Progenitor cell of endocrine pancreas (in vitro differentiated cells): ENCODE results near the gene ACD. TPM values are rescaled to one million over a fixed set of nuclear protein-coding genes. Genes with fewer than 3 reads are reported as not detected.

Experiments used
- DNase-seq: peaks from one replicate; pipeline ENCODE4 v3.0.0; 2021; ENCODE audit warnings: low spot score; ENCODE audit not compliant: unreplicated experiment
- H3K27ac Mint-ChIP-seq: 2 replicates; pipeline ENCODE4 v1.8.0; 2021; ENCODE audit warnings: mild to moderate bottlenecking, moderate library complexity, mixed read lengths
- H3K27me3 Mint-ChIP-seq: 2 replicates; pipeline ENCODE4 v1.8.0; 2021; ENCODE audit warnings: mixed read lengths
- H3K36me3 Mint-ChIP-seq: 2 replicates; pipeline ENCODE4 v1.8.0; 2022; ENCODE audit warnings: mixed read lengths; ENCODE audit not compliant: insufficient read depth
- H3K4me1 Mint-ChIP-seq: 2 replicates; pipeline ENCODE4 v1.8.0; 2021; ENCODE audit warnings: low read depth, mixed read lengths
- H3K4me3 Mint-ChIP-seq: 2 replicates; pipeline ENCODE4 v1.8.0; 2021; ENCODE audit warnings: low read depth, mild to moderate bottlenecking, moderate library complexity, mixed read lengths
- H3K9me3 Mint-ChIP-seq: 2 replicates; pipeline ENCODE4 v1.8.0; 2021; ENCODE audit warnings: low read depth, mixed read lengths
- CTCF ChIP-seq: fragments of 200-600 bp; sonication (generic); IDR thresholded peaks from one replicate; pipeline ENCODE4 v1.5.0; 2021; ENCODE audit warnings: antibody characterized with exemption, mild to moderate bottlenecking; ENCODE audit not compliant: unreplicated experiment
- total RNA-seq: library from RNA; stranded (reverse); gene quantifications from 2 replicates; pipeline ENCODE4 v1.2.1, GENCODE V29; 2021

The ACD gene
- total RNA-seq, 1 donor from 2014 or later = 32.7 TPM

- Mint-ChIP-seq H3K27ac (no peak overlapping the region), H3K9me3 (no peaks in the 10 kb centered on the region), H3K4me3 (no peak overlapping the region), H3K27me3 (no peaks in the 10 kb centered on the region), H3K4me1 (no peaks in the 10 kb centered on the region), H3K36me3 (no peaks in the 10 kb centered on the region)
- DNase-seq = no peak
- no peak for TF ChIP-seq CTCF
Measured at GRCh38 chr16:67675999-67676398, 15.9 kb upstream of the ACD start.

GRCh38 chr16:67675579-67675935 lies 15.5 kb upstream of the ACD start:
- DNase-seq = no peak
- Mint-ChIP-seq H3K36me3 (no peaks in the 10 kb centered on the region), H3K27ac (no peak overlapping the region)

GRCh38 chr16:67674851-67675578 lies 15.0 kb upstream of the ACD start:
- Mint-ChIP-seq H3K4me1 (no peaks in the 10 kb centered on the region), H3K27me3 (no peaks in the 10 kb centered on the region), H3K9me3 (no peaks in the 10 kb centered on the region), H3K36me3 (no peaks in the 10 kb centered on the region), H3K4me3 (no peak overlapping the region), H3K27ac (no peak overlapping the region)
- TF ChIP-seq CTCF = no peak
- no peak for DNase-seq

More at GRCh38 chr16:67675579-67675935, 15.5 kb upstream of the ACD start:
- Mint-ChIP-seq H3K9me3 (no peaks in the 10 kb centered on the region), H3K27me3 (no peaks in the 10 kb centered on the region), H3K4me3 (no peak overlapping the region), H3K4me1 (no peaks in the 10 kb centered on the region)
- no peak for TF ChIP-seq CTCF

- H3K27me3 Mint-ChIP-seq = no peaks in the 10 kb centered on the region
- no peaks in the 10 kb centered on the region for H3K4me1 Mint-ChIP-seq
- H3K9me3 Mint-ChIP-seq = no peaks in the 10 kb centered on the region
- no peak for DNase-seq
- TF ChIP-seq CTCF = no peak
- H3K27ac Mint-ChIP-seq = no peak overlapping the region
- no peak overlapping the region for H3K4me3 Mint-ChIP-seq
- H3K36me3 Mint-ChIP-seq = no peaks in the 10 kb centered on the region
Measured at GRCh38 chr16:67673712-67674580, 13.9 kb upstream of the ACD start.

GRCh38 chr16:67672739-67673662 lies 12.9 kb upstream of the ACD start:
- no peaks in the 10 kb centered on the region for H3K27me3 Mint-ChIP-seq
- H3K27ac Mint-ChIP-seq = no peak overlapping the region
- H3K9me3 Mint-ChIP-seq = no peaks in the 10 kb centered on the region
- H3K4me3 Mint-ChIP-seq = no peak overlapping the region
- TF ChIP-seq CTCF = peak; percentile 54
- DNase-seq = no peak
- H3K36me3 Mint-ChIP-seq = no peaks in the 10 kb centered on the region
- H3K4me1 Mint-ChIP-seq = peaks cover under 1% of the 10 kb centered on the region
